PC-9 (cell line): ENCODE data around the gene ACACB.

ENCODE experiments used
- EZH2 ChIP-seq: fragments of 200-600 bp; sonication (generic); IDR thresholded peaks from 2 replicates; pipeline ENCODE4 v1.8.0; 2017; ENCODE audit warnings: antibody characterized with exemption, low read depth
- TF ChIP-seq, protein P1 (sequence below): fragments of 200-600 bp; sonication (generic); conservative IDR thresholded peaks from 2 replicates; pipeline ENCODE4 v1.6.1; 2017; ENCODE audit warnings: mixed run types, antibody characterized with exemption, mild to moderate bottlenecking, moderate library complexity

DNA sequence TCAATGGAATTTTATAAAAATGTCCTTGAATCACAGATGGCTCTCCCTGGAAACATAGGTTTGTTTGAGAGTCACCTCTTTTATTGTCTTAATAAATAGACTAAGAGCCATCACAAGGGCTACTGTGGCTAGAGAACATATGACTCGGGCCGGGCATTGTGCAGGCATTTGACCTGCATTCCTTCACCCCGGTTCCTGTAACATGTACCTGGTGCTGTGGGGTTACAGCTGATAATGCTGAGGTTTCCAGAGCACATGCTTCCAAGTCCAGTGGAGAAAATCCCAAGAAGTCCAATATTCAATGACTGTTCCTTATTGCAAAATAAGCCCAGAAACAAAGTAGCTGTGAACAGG is 1.0 kb upstream of the ACACB start:
- TF ChIP-seq, protein P1, sequence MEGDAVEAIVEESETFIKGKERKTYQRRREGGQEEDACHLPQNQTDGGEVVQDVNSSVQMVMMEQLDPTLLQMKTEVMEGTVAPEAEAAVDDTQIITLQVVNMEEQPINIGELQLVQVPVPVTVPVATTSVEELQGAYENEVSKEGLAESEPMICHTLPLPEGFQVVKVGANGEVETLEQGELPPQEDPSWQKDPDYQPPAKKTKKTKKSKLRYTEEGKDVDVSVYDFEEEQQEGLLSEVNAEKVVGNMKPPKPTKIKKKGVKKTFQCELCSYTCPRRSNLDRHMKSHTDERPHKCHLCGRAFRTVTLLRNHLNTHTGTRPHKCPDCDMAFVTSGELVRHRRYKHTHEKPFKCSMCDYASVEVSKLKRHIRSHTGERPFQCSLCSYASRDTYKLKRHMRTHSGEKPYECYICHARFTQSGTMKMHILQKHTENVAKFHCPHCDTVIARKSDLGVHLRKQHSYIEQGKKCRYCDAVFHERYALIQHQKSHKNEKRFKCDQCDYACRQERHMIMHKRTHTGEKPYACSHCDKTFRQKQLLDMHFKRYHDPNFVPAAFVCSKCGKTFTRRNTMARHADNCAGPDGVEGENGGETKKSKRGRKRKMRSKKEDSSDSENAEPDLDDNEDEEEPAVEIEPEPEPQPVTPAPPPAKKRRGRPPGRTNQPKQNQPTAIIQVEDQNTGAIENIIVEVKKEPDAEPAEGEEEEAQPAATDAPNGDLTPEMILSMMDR = no peak
- TF ChIP-seq EZH2 = no peak
